ENCODE data around the gene VSIG2.

VSIG2 gene

GRCh38 chr11:124756753-124757227 is 4.7 kb upstream of the VSIG2 start:
- CTCF ChIA-PET, result interaction anchor here (0.9 to 21.1 kb wide), 5 partner anchors 8 to 119 kb away, joined by 3 to 381 read pairs (median 21); partner anchors contain the start of genes ESAM and MSANTD2
- POLR2A ChIA-PET, result no interaction called here
- TF ChIP-seq CTCF (IDR thresholded peaks at IDR 0.05; ENCODE audit: control extremely low read depth, extremely low read depth, low read depth, missing control alignments), result no peak
- no peak for DNase-seq (ENCODE audit: extremely low spot score)

- no peak for DNase-seq (ENCODE audit: extremely low spot score)
- POLR2A ChIA-PET, result no interaction called here
- CTCF ChIA-PET, result interaction anchor here (0.6 to 21.1 kb wide), 6 partner anchors 10 to 120 kb away, joined by 3 to 381 read pairs (median 12); partner anchors contain the start of genes ESAM, MSANTD2 and NRGN
- TF ChIP-seq CTCF (IDR thresholded peaks at IDR 0.05; ENCODE audit: control extremely low read depth, extremely low read depth, low read depth, missing control alignments), result no peak
Measured at GRCh38 chr11:124756033-124756752, 4.1 kb upstream of the VSIG2 start.

GRCh38 chr11:124754710-124755109 is 2.7 kb upstream of the VSIG2 start:
- no peak for TF ChIP-seq CTCF (IDR thresholded peaks at IDR 0.05; ENCODE audit: control extremely low read depth, extremely low read depth, low read depth, missing control alignments)
- POLR2A ChIA-PET, result no interaction called here
- CTCF ChIA-PET, result interaction anchor here (1.3 to 21.1 kb wide), 4 partner anchors 8 to 42 kb away, joined by 4 to 381 read pairs (median 102); partner anchors contain the start of genes ESAM, MSANTD2 and NRGN
- no peak for DNase-seq (ENCODE audit: extremely low spot score)

- ChIA-PET CTCF (interaction anchor here (2.5 to 17.5 kb wide), 2 partner anchors 8 to 12 kb away, joined by 21 to 183 read pairs; partner anchors contain the start of gene ESAM), POLR2A (no interaction called here)
- no peak for TF ChIP-seq CTCF (IDR thresholded peaks at IDR 0.05; ENCODE audit: control extremely low read depth, extremely low read depth, low read depth, missing control alignments)
- DNase-seq (ENCODE audit: extremely low spot score), result no peak
Measured at GRCh38 chr11:124754309-124754708, 2.3 kb upstream of the VSIG2 start.

GRCh38 chr11:124753624-124754023 is 1.6 kb upstream of the VSIG2 start:
- POLR2A ChIA-PET, result no interaction called here
- DNase-seq (ENCODE audit: extremely low spot score), result no peak
- CTCF ChIA-PET, result interaction anchor here (1.1 to 17.5 kb wide), 4 partner anchors 12 to 85 kb away, joined by 3 to 183 read pairs (median 5); partner anchors contain the start of genes ESAM and NRGN
- TF ChIP-seq CTCF (IDR thresholded peaks at IDR 0.05; ENCODE audit: control extremely low read depth, extremely low read depth, low read depth, missing control alignments), result no peak

- CTCF ChIA-PET, result interaction anchor here (1.1 to 17.5 kb wide), 4 partner anchors 13 to 84 kb away, joined by 3 to 183 read pairs (median 5); partner anchors contain the start of genes ESAM and NRGN
- no peak for TF ChIP-seq CTCF (IDR thresholded peaks at IDR 0.05; ENCODE audit: control extremely low read depth, extremely low read depth, low read depth, missing control alignments)
- POLR2A ChIA-PET, result no interaction called here
- DNase-seq (ENCODE audit: extremely low spot score), result no peak
Measured at GRCh38 chr11:124753205-124753604, 1.1 kb upstream of the VSIG2 start.

Measured in GM10248 (cell line).